Measurements from ENCODE around the gene HLCS.

HLCS gene

GRCh38 chr21:36796070-36796469, 170.4 kb downstream of the HLCS start:
- no peak for DNase-seq (ENCODE audit: extremely low spot score)
- POLR2A ChIA-PET = no interaction called here
- TF ChIP-seq CTCF (IDR thresholded peaks at IDR 0.05; ENCODE audit: control extremely low read depth, extremely low read depth, low read depth, missing control alignments) = no peak
- CTCF ChIA-PET = no interaction called here

- ChIA-PET CTCF (no interaction called here), POLR2A (no interaction called here)
- DNase-seq (ENCODE audit: extremely low spot score) = peak; percentile 28
- TF ChIP-seq CTCF (IDR thresholded peaks at IDR 0.05; ENCODE audit: control extremely low read depth, extremely low read depth, low read depth, missing control alignments) = no peak
These were observed 173.9 kb downstream of the HLCS start for GRCh38 chr21:36792505-36792967.

GRCh38 chr21:36791695-36792470, 174.6 kb downstream of the HLCS start:
- POLR2A ChIA-PET = no interaction called here
- DNase-seq (ENCODE audit: extremely low spot score) = no peak
- TF ChIP-seq CTCF (IDR thresholded peaks at IDR 0.05; ENCODE audit: control extremely low read depth, extremely low read depth, low read depth, missing control alignments) = no peak

GRCh38 chr21:36791180-36791579, 175.3 kb downstream of the HLCS start:
- DNase-seq (ENCODE audit: extremely low spot score) = no peak
- ChIA-PET CTCF (no interaction called here), POLR2A (no interaction called here)
- no peak for TF ChIP-seq CTCF (IDR thresholded peaks at IDR 0.05; ENCODE audit: control extremely low read depth, extremely low read depth, low read depth, missing control alignments)

More at GRCh38 chr21:36791695-36792470, 174.6 kb downstream of the HLCS start:
- CTCF ChIA-PET = no interaction called here

- ChIA-PET CTCF (no interaction called here), POLR2A (no interaction called here)
- DNase-seq (ENCODE audit: extremely low spot score) = no peak
- no peak for TF ChIP-seq CTCF (IDR thresholded peaks at IDR 0.05; ENCODE audit: control extremely low read depth, extremely low read depth, low read depth, missing control alignments)
These were observed 175.9 kb downstream of the HLCS start for GRCh38 chr21:36790616-36791015.

- DNase-seq (ENCODE audit: extremely low spot score) = no peak
- ChIA-PET CTCF (interaction anchor here (1.4 to 1.6 kb wide), 2 partner anchors 19 to 30 kb away, joined by 3 to 4 read pairs; no protein-coding TSS in a partner anchor), POLR2A (no interaction called here)
- TF ChIP-seq CTCF (IDR thresholded peaks at IDR 0.05; ENCODE audit: control extremely low read depth, extremely low read depth, low read depth, missing control alignments) = no peak
These were observed 178.3 kb downstream of the HLCS start for GRCh38 chr21:36788120-36788638.

Measured in GM10248 (cell line).